ENCODE data around the gene GRHL3.
A peak's percentile ranks its signal among the peaks of the same experiment; 100 is the strongest.

Gene GRHL3

GRCh38 chr1:24384251-24385090 is 65.3 kb downstream of the GRHL3 start:
- H3K27ac ChIP-seq (ENCODE audit: poor library complexity, severe bottlenecking) = peak overlapping the region; percentile 99
- H3K36me3 ChIP-seq (ENCODE audit: low read depth) = peaks cover 11% of the 10 kb centered on the region
- H3K4me3 ChIP-seq (ENCODE audit: severe bottlenecking) = no peak overlapping the region
- ATAC-seq (ENCODE audit: low read depth) (peak; percentile 52), DNase-seq (ENCODE audit: low spot score) (no peak)
- H3K27me3 ChIP-seq (ENCODE audit: insufficient read depth, poor library complexity, severe bottlenecking) = no peaks in the 10 kb centered on the region
- peaks cover 63% of the 10 kb centered on the region for H3K4me1 ChIP-seq (ENCODE audit: insufficient read depth, poor library complexity, severe bottlenecking)
- no peaks in the 10 kb centered on the region for H3K9me3 ChIP-seq (ENCODE audit: severe bottlenecking)
- TF ChIP-seq, protein P1, sequence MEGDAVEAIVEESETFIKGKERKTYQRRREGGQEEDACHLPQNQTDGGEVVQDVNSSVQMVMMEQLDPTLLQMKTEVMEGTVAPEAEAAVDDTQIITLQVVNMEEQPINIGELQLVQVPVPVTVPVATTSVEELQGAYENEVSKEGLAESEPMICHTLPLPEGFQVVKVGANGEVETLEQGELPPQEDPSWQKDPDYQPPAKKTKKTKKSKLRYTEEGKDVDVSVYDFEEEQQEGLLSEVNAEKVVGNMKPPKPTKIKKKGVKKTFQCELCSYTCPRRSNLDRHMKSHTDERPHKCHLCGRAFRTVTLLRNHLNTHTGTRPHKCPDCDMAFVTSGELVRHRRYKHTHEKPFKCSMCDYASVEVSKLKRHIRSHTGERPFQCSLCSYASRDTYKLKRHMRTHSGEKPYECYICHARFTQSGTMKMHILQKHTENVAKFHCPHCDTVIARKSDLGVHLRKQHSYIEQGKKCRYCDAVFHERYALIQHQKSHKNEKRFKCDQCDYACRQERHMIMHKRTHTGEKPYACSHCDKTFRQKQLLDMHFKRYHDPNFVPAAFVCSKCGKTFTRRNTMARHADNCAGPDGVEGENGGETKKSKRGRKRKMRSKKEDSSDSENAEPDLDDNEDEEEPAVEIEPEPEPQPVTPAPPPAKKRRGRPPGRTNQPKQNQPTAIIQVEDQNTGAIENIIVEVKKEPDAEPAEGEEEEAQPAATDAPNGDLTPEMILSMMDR (IDR thresholded peaks at IDR 0.05; ENCODE audit: poor library complexity, severe bottlenecking) = no peak

DNA sequence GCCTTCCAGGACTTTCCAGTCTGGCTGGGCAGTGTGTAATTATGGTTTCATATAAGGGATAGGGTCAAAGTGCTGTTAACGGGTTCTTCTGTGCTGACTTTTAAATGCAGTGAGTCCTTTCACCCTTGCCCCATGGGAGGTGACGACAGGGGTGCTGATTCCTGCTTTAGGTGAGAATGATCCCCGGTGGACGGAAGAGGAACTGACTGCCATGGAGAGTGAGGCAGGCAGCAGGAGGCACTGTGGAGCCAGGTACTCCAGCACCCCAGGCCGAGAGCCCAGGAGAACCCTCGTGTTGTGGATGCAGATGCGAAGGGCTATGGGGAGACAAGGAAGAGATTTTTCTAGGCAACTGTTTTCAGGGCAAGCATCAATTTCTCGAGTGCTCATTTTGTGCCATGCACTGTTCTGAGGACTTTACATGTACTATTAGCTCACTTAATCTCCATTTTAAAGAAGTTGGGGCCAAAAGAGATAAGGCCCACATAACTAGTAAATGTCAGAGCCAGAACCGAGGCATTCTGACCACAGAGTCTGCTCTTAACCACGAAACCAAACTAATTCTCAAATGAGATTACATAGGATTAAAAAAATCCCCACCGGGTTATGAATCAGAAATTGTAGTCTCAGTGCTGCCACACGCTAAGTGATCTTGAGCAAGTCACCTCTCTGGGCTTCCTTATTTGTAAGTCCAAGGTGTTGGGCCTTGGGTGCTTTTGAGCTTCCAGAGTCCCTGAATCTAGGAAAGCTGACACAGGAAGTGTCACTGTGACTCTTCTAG is 66.2 kb downstream of the GRHL3 start:
- no peak for DNase-seq (ENCODE audit: low spot score)
- ATAC-seq (ENCODE audit: low read depth) = no peak
- H3K27me3 ChIP-seq (ENCODE audit: insufficient read depth, poor library complexity, severe bottlenecking) = no peaks in the 10 kb centered on the region
- peaks cover 20% of the 10 kb centered on the region for H3K36me3 ChIP-seq (ENCODE audit: low read depth)
- H3K4me3 ChIP-seq (ENCODE audit: severe bottlenecking) = no peak overlapping the region
- H3K4me1 ChIP-seq (ENCODE audit: insufficient read depth, poor library complexity, severe bottlenecking) = peaks cover 57% of the 10 kb centered on the region
- TF ChIP-seq, protein P1 (IDR thresholded peaks at IDR 0.05; ENCODE audit: poor library complexity, severe bottlenecking) = peak; percentile 64
- peak overlapping the region; percentile 99 for H3K27ac ChIP-seq (ENCODE audit: poor library complexity, severe bottlenecking)
- H3K9me3 ChIP-seq (ENCODE audit: severe bottlenecking) = no peaks in the 10 kb centered on the region

DNA sequence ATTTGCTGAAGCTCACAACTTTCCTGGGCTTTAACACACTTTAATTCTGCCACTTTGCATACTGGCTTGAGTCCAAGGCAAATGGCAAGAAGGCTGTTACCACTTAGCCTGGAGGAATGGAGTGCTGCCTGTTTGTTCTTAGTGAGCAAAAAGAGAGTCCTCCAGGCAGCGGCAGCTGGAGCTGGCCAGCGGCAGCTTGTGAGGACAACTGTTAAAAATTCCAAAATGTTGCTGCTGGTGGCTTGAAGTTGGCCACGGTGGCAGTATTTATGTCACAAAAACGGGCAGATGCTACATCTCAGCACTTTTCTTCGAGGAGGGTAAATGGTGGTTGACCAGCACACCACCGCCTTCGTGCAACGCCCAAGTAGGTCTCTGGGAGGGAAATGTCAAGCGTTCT is 67.1 kb downstream of the GRHL3 start:
- H3K4me1 ChIP-seq (ENCODE audit: insufficient read depth, poor library complexity, severe bottlenecking) = peaks cover 52% of the 10 kb centered on the region
- no peak for DNase-seq (ENCODE audit: low spot score)
- peaks cover 29% of the 10 kb centered on the region for H3K36me3 ChIP-seq (ENCODE audit: low read depth)
- H3K9me3 ChIP-seq (ENCODE audit: severe bottlenecking) = no peaks in the 10 kb centered on the region
- ATAC-seq (ENCODE audit: low read depth) = no peak
- TF ChIP-seq, protein P1 (IDR thresholded peaks at IDR 0.05; ENCODE audit: poor library complexity, severe bottlenecking) = no peak
- H3K27me3 ChIP-seq (ENCODE audit: insufficient read depth, poor library complexity, severe bottlenecking) = no peaks in the 10 kb centered on the region
- H3K27ac ChIP-seq (ENCODE audit: poor library complexity, severe bottlenecking) = peak overlapping the region; percentile 99
- H3K4me3 ChIP-seq (ENCODE audit: severe bottlenecking) = no peak overlapping the region

GRCh38 chr1:24386931-24387330 is 67.8 kb downstream of the GRHL3 start:
- no peaks in the 10 kb centered on the region for H3K9me3 ChIP-seq (ENCODE audit: severe bottlenecking)
- ATAC-seq (ENCODE audit: low read depth) (no peak), DNase-seq (ENCODE audit: low spot score) (no peak)
- peaks cover 36% of the 10 kb centered on the region for H3K36me3 ChIP-seq (ENCODE audit: low read depth)
- TF ChIP-seq, protein P1 (IDR thresholded peaks at IDR 0.05; ENCODE audit: poor library complexity, severe bottlenecking) = no peak
- peaks cover 52% of the 10 kb centered on the region for H3K4me1 ChIP-seq (ENCODE audit: insufficient read depth, poor library complexity, severe bottlenecking)
- no peak overlapping the region for H3K4me3 ChIP-seq (ENCODE audit: severe bottlenecking)
- no peak overlapping the region for H3K27ac ChIP-seq (ENCODE audit: poor library complexity, severe bottlenecking)
- no peaks in the 10 kb centered on the region for H3K27me3 ChIP-seq (ENCODE audit: insufficient read depth, poor library complexity, severe bottlenecking)
